OCI-LY3 (cell line): Measurements from ENCODE around the gene BANF2.

ENCODE experiments used
- H2AFZ ChIP-seq: fragments of 200-600, 300-600 bp; shearing (Covaris generic); 2 replicates; pipeline ENCODE4 v1.6.0; 2014; ENCODE audit warnings: antibody characterized with exemption, low read depth, low read length
- H3K27ac ChIP-seq: fragments of 200-600, 300-600 bp; sonication (generic); 2 replicates; pipeline ENCODE4 v1.5.1; 2014; ENCODE audit warnings: mild to moderate bottlenecking, low read length, moderate library complexity, mixed read lengths
- H3K27me3 ChIP-seq: fragments of 200-600, 300-600 bp; sonication (generic); 2 replicates; pipeline ENCODE4 v1.6.1; 2014; ENCODE audit warnings: low read depth, low read length, mixed read lengths
- H3K36me3 ChIP-seq: fragments of 200-600, 300-600 bp; sonication (generic); replicated peaks from 2 replicates; pipeline ENCODE3; 2014; ENCODE audit warnings: low read depth, low read length, mixed read lengths
- H3K4me1 ChIP-seq: fragments of 300-600, 200-600 bp; sonication (generic); 2 replicates; pipeline ENCODE4 v1.6.1; 2014; ENCODE audit warnings: low read length, mixed read lengths
- H3K4me2 ChIP-seq: fragments of 200-600, 300-600 bp; sonication (generic); 2 replicates; pipeline ENCODE4 v1.6.1; 2014; ENCODE audit warnings: low read length, mixed read lengths
- H3K4me3 ChIP-seq: fragments of 300-600, 200-600 bp; sonication (generic); 2 replicates; pipeline ENCODE4 v1.5.1; 2014; ENCODE audit warnings: antibody characterized with exemption, mild to moderate bottlenecking, low read length, moderate library complexity
- H3K79me2 ChIP-seq: fragments of 300-600, 200-600 bp; shearing (Covaris generic); 2 replicates; pipeline ENCODE4 v1.6.1; 2014; ENCODE audit warnings: mild to moderate bottlenecking, low read length, mixed read lengths
- H3K9ac ChIP-seq: fragments of 300-600, 200-600 bp; shearing (Covaris generic); 2 replicates; pipeline ENCODE4 v1.6.0; 2014; ENCODE audit warnings: mild to moderate bottlenecking, low read length, moderate library complexity
- H3K9me3 ChIP-seq: fragments of 200-600, 300-600 bp; shearing (Covaris generic); 2 replicates; pipeline ENCODE4 v1.6.1; 2014; ENCODE audit warnings: low read length, mixed read lengths; ENCODE audit not compliant: insufficient read depth
- H4K20me1 ChIP-seq: fragments of 200-600, 300-600 bp; sonication (generic); 2 replicates; pipeline ENCODE4 v1.6.1; 2016; ENCODE audit warnings: low read length, mixed read lengths; ENCODE audit not compliant: insufficient read depth
- CTCF ChIP-seq: fragments of 200-600, 300-600 bp; sonication (generic); IDR thresholded peaks from 2 replicates; pipeline ENCODE4 v1.5.1; 2014; ENCODE audit warnings: antibody characterized with exemption, low read length, low read depth
- EZH2phosphoT487 ChIP-seq: fragments of 200-600 bp; shearing (Covaris generic); IDR thresholded peaks from 2 replicates; pipeline ENCODE4 v1.6.1; 2018; ENCODE audit warnings: antibody characterized with exemption, mixed run types, low read depth

BANF2 gene

DNA sequence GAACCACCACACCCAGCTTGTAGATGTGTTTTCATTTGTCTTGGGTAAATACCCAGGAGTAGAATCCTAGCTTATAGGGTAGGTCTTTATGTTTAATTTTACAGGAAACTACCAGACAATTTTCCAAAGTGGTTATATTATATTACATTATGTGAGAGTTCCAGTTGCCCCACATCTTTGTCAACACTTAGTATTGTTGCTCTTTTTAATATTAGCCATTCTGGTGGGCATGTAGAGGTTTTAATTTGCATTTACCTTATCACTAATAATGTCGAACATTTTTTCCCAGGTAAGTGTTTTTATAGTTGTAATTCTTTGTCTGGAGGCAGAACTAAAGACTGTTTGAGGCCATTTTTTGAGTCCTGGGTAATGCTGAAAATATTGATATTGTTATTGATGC is 3.5 kb upstream of the BANF2 start:
- no peak overlapping the region for H2AFZ ChIP-seq
- TF ChIP-seq EZH2phosphoT487 (no peak), CTCF (no peak)
- H4K20me1 ChIP-seq = no peaks in the 10 kb centered on the region
- no peak overlapping the region for H3K27ac ChIP-seq
- peaks cover 5% of the 10 kb centered on the region; the same call in 1 of the 2 replicates for H3K9me3 ChIP-seq
- no peaks in the 10 kb centered on the region for H3K79me2 ChIP-seq
- no peaks in the 10 kb centered on the region for H3K4me1 ChIP-seq
- no peak overlapping the region for H3K9ac ChIP-seq
- H3K4me3 ChIP-seq = no peak overlapping the region
- peaks cover 23% of the 10 kb centered on the region for H3K27me3 ChIP-seq
- no peaks in the 10 kb centered on the region for H3K36me3 ChIP-seq
- H3K4me2 ChIP-seq = no peak overlapping the region

GRCh38 chr20:17697171-17697570 is 2.6 kb upstream of the BANF2 start:
- Histone ChIP-seq H3K4me3 (no peak overlapping the region), H3K27ac (no peak overlapping the region), H3K79me2 (no peaks in the 10 kb centered on the region), H3K9ac (no peak overlapping the region), H3K36me3 (no peaks in the 10 kb centered on the region), H3K27me3 (peaks cover 16% of the 10 kb centered on the region), H4K20me1 (no peaks in the 10 kb centered on the region), H3K9me3 (peaks cover 5% of the 10 kb centered on the region; the same call in 1 of the 2 replicates), H2AFZ (no peak overlapping the region), H3K4me2 (no peak overlapping the region), H3K4me1 (no peaks in the 10 kb centered on the region)
- TF ChIP-seq EZH2phosphoT487 (no peak), CTCF (no peak)

- TF ChIP-seq EZH2phosphoT487 (no peak), CTCF (no peak)
Measured at GRCh38 chr20:17698384-17698783, 1.4 kb upstream of the BANF2 start.

GRCh38 chr20:17700637-17701036 is 871 bp downstream of the BANF2 start:
- Histone ChIP-seq H3K27ac (no peak overlapping the region), H3K4me1 (no peaks in the 10 kb centered on the region), H3K4me3 (no peak overlapping the region), H4K20me1 (no peaks in the 10 kb centered on the region), H3K36me3 (no peaks in the 10 kb centered on the region), H3K27me3 (peaks cover 4% of the 10 kb centered on the region; the same call in 1 of the 2 replicates), H3K4me2 (no peak overlapping the region), H3K9me3 (peaks cover 5% of the 10 kb centered on the region; the same call in 1 of the 2 replicates), H2AFZ (no peak overlapping the region), H3K9ac (no peak overlapping the region), H3K79me2 (no peaks in the 10 kb centered on the region)
- TF ChIP-seq CTCF (no peak), EZH2phosphoT487 (no peak)

More at GRCh38 chr20:17698384-17698783, 1.4 kb upstream of the BANF2 start:
- no peak overlapping the region for H3K9ac ChIP-seq
- no peaks in the 10 kb centered on the region for H3K79me2 ChIP-seq
- H4K20me1 ChIP-seq = no peaks in the 10 kb centered on the region
- no peak overlapping the region for H2AFZ ChIP-seq
- peaks cover 10% of the 10 kb centered on the region for H3K27me3 ChIP-seq
- H3K9me3 ChIP-seq = peaks cover 5% of the 10 kb centered on the region; the same call in 1 of the 2 replicates
- H3K4me3 ChIP-seq = no peak overlapping the region
- H3K4me1 ChIP-seq = no peaks in the 10 kb centered on the region
- no peak overlapping the region for H3K27ac ChIP-seq
- no peak overlapping the region for H3K4me2 ChIP-seq
- no peaks in the 10 kb centered on the region for H3K36me3 ChIP-seq
